Activated T-helper 1 cell treated with anti-CD3 and anti-CD28 coated beads, Interleukin-2, amount 50 U/mL, for 16 hours (primary cell): Measurements from ENCODE around the gene TPSD1.
"Not testable (repeated sequence)": the region's sequence is repeated elsewhere in the genome, so short reads cannot be mapped to it uniquely, and the experiment has no call there.

Experiments
- DNase-seq, 2 donors: peaks; one replicate each; pipeline ENCODE4 v3.0.0-alpha.2; 2020; ENCODE audit warnings: low read depth in 1 of 2, low spot score in 1 of 2

Gene TPSD1

DNA sequence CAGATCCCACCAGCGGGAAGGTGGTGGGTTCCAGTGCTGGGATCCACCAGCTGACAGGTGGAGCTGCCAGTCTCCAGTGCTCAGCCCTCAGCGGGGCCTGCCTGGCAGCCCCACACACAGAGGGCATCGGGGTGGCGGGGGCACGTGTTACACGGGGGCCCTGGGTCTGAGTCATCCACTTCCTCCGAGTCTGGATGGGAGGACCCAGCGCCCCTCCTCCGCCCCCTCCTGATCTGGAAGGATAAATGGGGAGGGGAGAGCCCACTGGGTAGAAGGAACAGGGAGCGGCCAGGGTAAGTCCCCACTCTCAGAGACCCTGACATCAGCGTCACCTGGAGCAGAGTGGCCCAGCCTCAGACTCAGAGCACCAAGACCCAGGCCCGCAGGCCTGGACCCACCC lies 15.4 kb upstream of the TPSD1 start, which contains the start of gene TPSAB1:
Gene TPSAB1, plus strand, starts transcription at position 270 of the 400 bp plus-strand sequence. CDS start 234 bp downstream, outside the sequence.
- not testable (repeated sequence) for DNase-seq

DNA sequence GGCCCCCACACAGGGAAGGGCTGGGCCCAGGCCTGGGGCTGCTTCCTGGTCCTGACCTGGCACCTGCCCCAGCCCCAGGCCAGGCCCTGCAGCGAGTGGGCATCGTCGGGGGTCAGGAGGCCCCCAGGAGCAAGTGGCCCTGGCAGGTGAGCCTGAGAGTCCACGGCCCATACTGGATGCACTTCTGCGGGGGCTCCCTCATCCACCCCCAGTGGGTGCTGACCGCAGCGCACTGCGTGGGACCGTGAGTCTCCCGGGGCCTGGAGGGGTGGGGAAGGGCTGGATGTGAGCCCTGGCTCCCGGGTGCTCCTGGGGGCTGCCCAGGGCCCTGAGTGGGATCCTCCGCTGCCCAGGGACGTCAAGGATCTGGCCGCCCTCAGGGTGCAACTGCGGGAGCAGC lies 14.8 kb upstream of the TPSD1 start:
- DNase-seq: not testable (repeated sequence)

DNA sequence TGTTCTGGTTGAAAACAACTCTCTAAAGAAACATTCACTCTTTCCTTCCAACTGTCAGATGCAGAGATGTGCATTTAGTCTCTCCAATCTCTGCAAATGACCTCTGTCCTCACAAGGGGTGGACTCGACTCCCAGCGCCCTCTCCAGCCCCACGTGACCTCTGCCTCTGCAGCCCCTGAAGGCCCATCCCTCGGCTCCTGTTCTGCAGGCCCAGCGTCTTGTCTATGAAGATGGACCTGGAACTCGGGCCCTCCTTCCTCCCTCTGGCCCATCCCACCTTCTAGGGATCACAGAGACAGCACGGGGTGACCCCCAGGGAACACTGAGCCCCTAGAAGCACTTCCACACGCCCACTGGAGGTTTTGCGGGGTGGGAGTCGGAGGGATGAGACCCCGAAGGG lies 12.5 kb upstream of the TPSD1 start:
- not testable (repeated sequence) for DNase-seq

DNA sequence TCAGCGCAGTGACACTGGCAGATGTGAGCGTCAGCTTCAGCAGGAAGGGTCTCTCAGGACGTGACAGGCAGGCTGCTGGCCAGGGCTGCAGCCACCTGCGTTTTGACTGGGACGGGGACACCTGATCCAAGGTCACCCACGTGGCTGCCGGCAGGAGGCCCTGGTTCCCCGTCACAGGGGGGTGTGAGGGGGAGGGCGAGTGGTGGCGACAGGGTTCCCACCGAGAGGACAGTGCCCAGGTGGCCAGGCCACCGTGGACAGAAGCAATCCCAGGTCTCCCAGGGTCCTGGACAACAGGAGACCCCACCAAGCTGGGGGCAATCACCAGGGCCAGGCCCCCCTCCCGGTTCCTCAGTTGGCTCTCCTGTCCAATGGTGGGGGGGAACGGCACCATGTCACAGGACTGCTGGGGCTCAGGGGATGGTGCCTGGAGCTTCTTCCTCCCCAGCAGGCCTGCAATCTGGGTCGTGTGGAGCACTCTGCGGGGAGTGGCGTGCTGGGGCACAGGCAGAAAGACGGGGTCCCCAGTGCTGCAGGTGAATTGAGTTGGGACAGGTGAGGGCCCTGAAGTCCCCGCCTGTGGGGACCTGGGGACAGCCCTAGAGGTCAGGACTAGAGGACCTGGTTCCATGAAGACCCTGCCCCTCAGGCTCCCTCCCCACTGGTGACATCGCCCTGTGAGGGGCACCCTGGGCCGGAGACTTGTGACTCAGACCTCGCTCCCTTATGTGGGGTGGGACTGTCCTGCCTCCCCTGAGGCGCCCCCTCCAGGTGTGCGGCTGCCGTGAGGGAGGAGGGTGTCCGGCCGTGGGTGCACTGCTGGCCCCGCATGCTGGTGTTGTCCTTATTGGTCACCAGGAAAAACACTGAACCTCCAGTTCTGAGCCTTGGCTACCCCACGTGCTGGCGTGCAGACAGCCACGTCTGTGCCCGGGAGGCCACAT lies 11.7 kb upstream of the TPSD1 start:
- DNase-seq: not testable (repeated sequence)

DNA sequence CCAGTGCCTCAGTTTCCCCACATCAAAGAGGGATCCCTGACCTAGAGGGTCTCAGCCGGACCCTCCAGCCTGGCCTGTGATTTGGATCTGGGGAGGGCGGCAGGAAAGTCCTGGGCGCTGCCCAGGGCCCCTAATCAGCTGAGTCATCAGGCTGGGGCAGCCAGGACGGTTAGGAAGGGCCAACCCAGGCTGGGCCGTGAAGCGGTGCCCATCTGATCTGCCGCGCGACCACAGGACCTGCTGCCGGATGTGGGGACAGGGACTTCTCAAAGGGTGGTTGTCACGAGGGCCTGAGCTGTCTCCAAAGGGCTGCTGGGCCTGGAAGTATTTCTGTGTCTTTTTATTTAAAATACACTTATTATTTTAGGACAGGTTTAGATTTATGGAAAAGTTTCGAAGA lies 11.0 kb upstream of the TPSD1 start:
- no peak for DNase-seq

- DNase-seq: no peak
Observed at GRCh38 chr16:1245452-1246020, 10.3 kb upstream of the TPSD1 start.

GRCh38 chr16:1247903-1248537 lies 7.8 kb upstream of the TPSD1 start:
- not testable (repeated sequence) for DNase-seq

DNA sequence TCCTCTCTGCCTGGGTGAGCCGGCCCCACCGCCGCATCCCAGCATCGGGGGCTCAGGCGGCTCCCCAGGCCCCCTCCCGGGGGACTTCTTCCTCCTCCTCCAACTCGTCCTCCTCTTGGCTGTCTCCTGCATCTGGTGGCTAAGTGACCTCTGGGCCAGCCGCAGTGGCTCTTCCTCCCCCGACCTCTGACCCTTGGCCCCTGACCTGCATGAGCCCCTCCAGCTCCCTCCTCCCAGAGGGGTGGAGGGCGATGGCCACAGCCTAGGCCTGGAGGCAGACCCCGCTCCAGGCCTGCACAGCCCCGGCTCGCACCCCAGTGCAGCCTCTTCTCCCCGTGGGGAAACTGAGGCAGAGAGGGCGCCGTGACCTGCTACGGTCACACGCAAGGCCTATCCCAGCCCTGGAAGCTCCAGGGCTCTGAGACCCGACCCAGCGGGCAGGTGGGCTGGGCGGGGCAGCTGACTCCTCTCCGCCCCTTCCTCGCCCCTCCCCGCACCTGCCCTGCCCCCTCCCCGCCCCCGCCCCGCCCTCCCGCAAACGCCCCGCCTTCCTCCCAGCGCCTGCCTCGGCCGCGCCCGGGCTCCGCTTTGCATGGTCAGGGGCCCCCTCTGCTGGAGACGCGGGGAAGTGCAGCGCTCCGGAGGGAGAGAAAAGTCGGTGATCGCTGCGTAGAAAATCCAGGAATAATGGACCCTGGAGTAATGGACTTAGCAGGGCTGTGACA lies 6.7 kb upstream of the TPSD1 start:
- DNase-seq: not testable (repeated sequence)

GRCh38 chr16:1253701-1254364 lies 2.0 kb upstream of the TPSD1 start:
- not testable (repeated sequence) for DNase-seq

- DNase-seq: not testable (repeated sequence)
Observed at GRCh38 chr16:1254821-1255220, 1.0 kb upstream of the TPSD1 start.

DNA sequence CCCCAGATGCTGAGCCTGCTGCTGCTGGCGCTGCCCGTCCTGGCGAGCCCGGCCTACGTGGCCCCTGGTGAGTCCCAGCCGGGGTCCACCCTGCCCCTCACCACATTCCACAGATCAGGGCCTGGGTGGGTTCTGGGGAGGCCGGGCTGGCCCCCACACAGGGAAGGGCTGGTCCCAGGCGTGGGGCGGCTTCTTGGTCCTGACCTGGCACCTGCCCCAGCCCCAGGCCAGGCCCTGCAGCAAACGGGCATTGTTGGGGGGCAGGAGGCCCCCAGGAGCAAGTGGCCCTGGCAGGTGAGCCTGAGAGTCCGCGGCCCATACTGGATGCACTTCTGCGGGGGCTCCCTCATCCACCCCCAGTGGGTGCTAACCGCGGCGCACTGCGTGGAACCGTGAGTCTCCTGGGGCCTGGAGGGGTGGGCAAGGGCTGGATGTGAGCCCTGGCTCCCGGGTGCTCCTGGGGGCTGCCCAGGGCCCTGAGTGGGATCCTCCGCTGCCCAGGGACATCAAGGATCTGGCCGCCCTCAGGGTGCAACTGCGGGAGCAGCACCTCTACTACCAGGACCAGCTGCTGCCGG lies 516 bp downstream of the TPSD1 start:
- not testable (repeated sequence) for DNase-seq

DNA sequence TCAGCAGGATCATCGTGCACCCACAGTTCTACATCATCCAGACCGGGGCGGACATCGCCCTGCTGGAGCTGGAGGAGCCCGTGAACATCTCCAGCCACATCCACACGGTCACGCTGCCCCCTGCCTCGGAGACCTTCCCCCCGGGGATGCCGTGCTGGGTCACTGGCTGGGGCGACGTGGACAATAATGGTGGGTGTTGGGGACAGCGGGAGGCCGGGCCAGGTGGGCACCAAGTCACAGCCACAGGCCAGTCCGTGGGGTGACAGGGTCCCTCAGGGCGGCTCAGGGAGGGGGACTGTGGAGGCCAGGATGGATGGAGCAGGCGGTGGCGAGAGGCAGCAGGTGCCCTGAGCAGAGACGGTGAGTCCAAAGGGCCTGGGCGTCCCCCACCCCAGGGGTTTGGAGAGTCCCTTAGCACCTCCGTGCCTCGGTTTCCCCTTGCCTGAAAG lies 1.0 kb downstream of the TPSD1 start:
- DNase-seq: no peak

GRCh38 chr16:1257561-1258224 lies 1.8 kb downstream of the TPSD1 start:
- no peak for DNase-seq

DNA sequence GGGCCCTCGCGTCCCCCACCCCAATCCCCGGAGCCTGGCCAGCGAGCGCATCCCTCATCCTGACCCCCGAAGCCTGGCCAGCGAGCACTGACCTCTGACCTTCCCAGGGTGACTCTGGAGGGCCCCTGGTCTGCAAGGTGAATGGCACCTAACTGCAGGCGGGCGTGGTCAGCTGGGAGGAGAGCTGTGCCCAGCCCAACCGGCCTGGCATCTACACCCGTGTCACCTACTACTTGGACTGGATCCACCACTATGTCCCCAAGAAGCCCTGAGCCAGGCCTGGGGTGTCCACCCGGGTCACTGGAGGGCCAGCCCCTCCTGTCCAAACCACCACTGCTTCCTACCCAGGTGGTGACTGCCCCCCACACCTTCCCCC lies 2.3 kb downstream of the TPSD1 start:
- DNase-seq: no peak

GRCh38 chr16:1258906-1259759 lies 3.3 kb downstream of the TPSD1 start:
- no peak for DNase-seq

DNA sequence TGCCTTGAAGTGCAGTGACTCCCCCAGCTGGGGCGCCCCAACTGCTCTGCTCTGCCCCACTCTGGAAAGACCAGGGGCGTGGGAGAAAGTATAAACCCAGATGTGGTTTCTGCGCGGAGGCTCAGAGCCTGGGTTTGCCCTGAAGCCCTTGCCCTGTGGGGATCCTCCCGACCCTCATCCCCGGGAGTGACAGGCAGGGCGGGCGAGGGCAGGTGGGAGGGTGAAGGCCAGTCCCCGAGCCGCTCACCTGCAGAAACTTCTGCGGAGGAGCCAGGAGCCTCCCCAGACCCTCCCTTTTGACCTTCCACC lies 3.8 kb downstream of the TPSD1 start:
- DNase-seq: no peak

- no peak for DNase-seq
Observed at GRCh38 chr16:1260101-1260680, 4.3 kb downstream of the TPSD1 start.

DNA sequence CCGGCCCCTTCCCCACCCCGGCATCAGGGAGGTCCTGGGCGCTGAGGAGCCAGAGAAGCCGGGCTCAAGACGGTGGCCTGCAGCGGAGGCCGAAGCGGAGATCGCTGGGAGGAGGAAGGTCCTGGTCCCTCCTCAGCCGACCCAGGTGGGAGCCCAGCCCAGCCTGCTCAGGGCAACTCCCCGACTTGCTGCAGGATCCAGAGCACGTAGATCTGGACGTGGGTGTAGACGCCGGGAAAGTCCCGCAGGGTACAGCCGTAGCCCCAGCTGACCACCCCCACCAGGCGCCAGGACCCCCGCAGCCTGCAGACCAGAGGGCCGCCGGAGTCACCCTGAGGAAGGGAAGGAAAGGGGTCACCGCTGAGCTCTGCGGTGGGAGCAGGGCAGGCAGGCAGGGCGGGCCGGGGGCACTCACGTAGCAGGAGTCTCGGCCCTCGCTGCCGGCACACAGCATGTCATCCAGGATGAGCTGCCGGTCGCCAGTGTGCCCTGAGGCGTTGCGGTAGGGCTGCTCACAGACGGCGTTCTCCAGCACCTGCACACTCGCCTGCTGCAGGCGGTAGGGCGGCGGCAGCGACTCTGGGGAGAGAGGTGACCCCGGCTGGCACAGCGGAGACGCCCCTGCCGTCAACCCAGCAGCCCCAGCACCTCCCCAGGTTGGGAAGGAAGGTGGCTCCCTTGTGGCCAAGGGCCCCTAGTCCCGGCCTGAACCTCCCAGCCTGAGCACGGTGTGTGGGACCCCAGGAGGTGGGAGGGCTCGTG lies 5.4 kb downstream of the TPSD1 start:
- DNase-seq: no peak
